Liver (tissue), 3 donors: ENCODE data around the gene NUDT2.

Source experiments
- GABPA ChIP-seq, 2 donors: IDR thresholded peaks in 1 of 2; conservative IDR thresholded peaks in 1 of 2; 2 replicates each; pipeline ENCODE4 v1.6.1; 2016; ENCODE audit warnings: antibody characterized with exemption in 2 of 2, mild to moderate bottlenecking in 1 of 2, moderate library complexity in 1 of 2
- HNF4G ChIP-seq: IDR thresholded peaks from 2 replicates; pipeline ENCODE4 v1.6.1; 2016; ENCODE audit warnings: antibody characterized with exemption
- RAD21 ChIP-seq, 2 donors: IDR thresholded peaks; 2 replicates each; pipeline ENCODE4 v1.6.1; 2016; ENCODE audit warnings: antibody characterized with exemption in 2 of 2, mild to moderate bottlenecking in 2 of 2
- SP1 ChIP-seq: IDR thresholded peaks from 2 replicates; pipeline ENCODE4 v1.6.1; 2018; ENCODE audit warnings: antibody characterized with exemption, mild to moderate bottlenecking
- TAF1 ChIP-seq: conservative IDR thresholded peaks from 2 replicates; pipeline ENCODE4 v1.6.1; 2016; ENCODE audit warnings: antibody characterized with exemption, mild to moderate bottlenecking
- YY1 ChIP-seq: IDR thresholded peaks from 2 replicates; pipeline ENCODE4 v1.6.1; 2016; ENCODE audit warnings: antibody characterized with exemption, mild to moderate bottlenecking
- TF ChIP-seq, protein P1 (sequence below): fragments of 150-350 bp; IDR thresholded peaks from 2 replicates; pipeline ENCODE4 v1.5.1; 2017; ENCODE audit warnings: improper control_type of control experiment, low read depth, low read length; ENCODE audit not compliant: missing input control
- TF ChIP-seq, protein P2 (sequence below): IDR thresholded peaks from 2 replicates; pipeline ENCODE4 v1.6.1; 2016; ENCODE audit warnings: antibody characterized with exemption
- TF ChIP-seq, protein P3 (sequence below): IDR thresholded peaks from 2 replicates; pipeline ENCODE4 v1.6.1; 2016; ENCODE audit warnings: antibody characterized with exemption, mild to moderate bottlenecking
- TF ChIP-seq, protein P4 (sequence below): IDR thresholded peaks from 2 replicates; pipeline ENCODE4 v1.6.1; 2016; ENCODE audit warnings: antibody characterized with exemption
- TF ChIP-seq, protein P5 (sequence below): IDR thresholded peaks from 2 replicates; pipeline ENCODE4 v1.6.1; 2016; ENCODE audit warnings: antibody characterized with exemption
- donor health status: healthy.
- donor health status: healthy.

DNA sequence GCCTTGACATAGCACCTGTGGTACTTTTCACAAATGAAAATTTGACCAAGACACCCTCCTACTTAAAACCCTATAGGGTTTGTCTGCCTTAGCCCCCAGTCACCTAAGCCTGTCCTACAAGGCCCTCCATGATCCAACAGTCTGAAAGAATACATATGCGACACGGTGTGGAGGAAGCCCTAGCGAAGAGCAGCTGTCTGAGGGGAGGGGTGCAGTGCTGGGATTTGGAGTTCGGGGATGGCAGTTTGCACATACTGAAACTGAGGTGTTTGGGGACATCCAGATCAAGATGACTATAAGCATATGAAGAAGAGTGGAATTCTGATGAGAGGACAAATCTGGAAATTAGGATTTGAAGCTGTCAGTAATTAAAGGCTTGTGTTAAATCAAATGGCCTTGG, 54.5 kb downstream of the NUDT2 start:
- TF ChIP-seq, protein P1, sequence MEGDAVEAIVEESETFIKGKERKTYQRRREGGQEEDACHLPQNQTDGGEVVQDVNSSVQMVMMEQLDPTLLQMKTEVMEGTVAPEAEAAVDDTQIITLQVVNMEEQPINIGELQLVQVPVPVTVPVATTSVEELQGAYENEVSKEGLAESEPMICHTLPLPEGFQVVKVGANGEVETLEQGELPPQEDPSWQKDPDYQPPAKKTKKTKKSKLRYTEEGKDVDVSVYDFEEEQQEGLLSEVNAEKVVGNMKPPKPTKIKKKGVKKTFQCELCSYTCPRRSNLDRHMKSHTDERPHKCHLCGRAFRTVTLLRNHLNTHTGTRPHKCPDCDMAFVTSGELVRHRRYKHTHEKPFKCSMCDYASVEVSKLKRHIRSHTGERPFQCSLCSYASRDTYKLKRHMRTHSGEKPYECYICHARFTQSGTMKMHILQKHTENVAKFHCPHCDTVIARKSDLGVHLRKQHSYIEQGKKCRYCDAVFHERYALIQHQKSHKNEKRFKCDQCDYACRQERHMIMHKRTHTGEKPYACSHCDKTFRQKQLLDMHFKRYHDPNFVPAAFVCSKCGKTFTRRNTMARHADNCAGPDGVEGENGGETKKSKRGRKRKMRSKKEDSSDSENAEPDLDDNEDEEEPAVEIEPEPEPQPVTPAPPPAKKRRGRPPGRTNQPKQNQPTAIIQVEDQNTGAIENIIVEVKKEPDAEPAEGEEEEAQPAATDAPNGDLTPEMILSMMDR: no peak
- TF ChIP-seq YY1 (no peak), TAF1 (no peak), SP1 (no peak), RAD21 (IDR thresholded peaks at IDR 0.05) (no peak), HNF4G (no peak), GABPA (IDR thresholded peaks at IDR 0.05 in 1 of 2, conservative IDR thresholded peaks at IDR 0.05 in 1 of 2) (no peak)
- TF ChIP-seq, protein P2, sequence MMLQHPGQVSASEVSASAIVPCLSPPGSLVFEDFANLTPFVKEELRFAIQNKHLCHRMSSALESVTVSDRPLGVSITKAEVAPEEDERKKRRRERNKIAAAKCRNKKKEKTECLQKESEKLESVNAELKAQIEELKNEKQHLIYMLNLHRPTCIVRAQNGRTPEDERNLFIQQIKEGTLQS: no peak
- TF ChIP-seq, protein P3, sequence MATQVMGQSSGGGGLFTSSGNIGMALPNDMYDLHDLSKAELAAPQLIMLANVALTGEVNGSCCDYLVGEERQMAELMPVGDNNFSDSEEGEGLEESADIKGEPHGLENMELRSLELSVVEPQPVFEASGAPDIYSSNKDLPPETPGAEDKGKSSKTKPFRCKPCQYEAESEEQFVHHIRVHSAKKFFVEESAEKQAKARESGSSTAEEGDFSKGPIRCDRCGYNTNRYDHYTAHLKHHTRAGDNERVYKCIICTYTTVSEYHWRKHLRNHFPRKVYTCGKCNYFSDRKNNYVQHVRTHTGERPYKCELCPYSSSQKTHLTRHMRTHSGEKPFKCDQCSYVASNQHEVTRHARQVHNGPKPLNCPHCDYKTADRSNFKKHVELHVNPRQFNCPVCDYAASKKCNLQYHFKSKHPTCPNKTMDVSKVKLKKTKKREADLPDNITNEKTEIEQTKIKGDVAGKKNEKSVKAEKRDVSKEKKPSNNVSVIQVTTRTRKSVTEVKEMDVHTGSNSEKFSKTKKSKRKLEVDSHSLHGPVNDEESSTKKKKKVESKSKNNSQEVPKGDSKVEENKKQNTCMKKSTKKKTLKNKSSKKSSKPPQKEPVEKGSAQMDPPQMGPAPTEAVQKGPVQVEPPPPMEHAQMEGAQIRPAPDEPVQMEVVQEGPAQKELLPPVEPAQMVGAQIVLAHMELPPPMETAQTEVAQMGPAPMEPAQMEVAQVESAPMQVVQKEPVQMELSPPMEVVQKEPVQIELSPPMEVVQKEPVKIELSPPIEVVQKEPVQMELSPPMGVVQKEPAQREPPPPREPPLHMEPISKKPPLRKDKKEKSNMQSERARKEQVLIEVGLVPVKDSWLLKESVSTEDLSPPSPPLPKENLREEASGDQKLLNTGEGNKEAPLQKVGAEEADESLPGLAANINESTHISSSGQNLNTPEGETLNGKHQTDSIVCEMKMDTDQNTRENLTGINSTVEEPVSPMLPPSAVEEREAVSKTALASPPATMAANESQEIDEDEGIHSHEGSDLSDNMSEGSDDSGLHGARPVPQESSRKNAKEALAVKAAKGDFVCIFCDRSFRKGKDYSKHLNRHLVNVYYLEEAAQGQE: no peak
- TF ChIP-seq, protein P4, sequence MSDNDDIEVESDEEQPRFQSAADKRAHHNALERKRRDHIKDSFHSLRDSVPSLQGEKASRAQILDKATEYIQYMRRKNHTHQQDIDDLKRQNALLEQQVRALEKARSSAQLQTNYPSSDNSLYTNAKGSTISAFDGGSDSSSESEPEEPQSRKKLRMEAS: no peak
- TF ChIP-seq, protein P5, sequence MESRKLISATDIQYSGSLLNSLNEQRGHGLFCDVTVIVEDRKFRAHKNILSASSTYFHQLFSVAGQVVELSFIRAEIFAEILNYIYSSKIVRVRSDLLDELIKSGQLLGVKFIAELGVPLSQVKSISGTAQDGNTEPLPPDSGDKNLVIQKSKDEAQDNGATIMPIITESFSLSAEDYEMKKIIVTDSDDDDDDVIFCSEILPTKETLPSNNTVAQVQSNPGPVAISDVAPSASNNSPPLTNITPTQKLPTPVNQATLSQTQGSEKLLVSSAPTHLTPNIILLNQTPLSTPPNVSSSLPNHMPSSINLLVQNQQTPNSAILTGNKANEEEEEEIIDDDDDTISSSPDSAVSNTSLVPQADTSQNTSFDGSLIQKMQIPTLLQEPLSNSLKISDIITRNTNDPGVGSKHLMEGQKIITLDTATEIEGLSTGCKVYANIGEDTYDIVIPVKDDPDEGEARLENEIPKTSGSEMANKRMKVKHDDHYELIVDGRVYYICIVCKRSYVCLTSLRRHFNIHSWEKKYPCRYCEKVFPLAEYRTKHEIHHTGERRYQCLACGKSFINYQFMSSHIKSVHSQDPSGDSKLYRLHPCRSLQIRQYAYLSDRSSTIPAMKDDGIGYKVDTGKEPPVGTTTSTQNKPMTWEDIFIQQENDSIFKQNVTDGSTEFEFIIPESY: no peak
